ENCODE measurements around the gene GMDS.

GMDS gene

GRCh38 chr6:1716868-1717267 is 528.5 kb downstream of the GMDS start:
- DNase-seq, result no peak

GRCh38 chr6:1716396-1716795 is 529.0 kb downstream of the GMDS start:
- DNase-seq, result no peak

- no peak for DNase-seq
Measured at GRCh38 chr6:1715336-1715735, 530.1 kb downstream of the GMDS start.

GRCh38 chr6:1714654-1715053 is 530.8 kb downstream of the GMDS start:
- no peak for DNase-seq

- no peak for DNase-seq
Measured at GRCh38 chr6:1713016-1713600, 532.3 kb downstream of the GMDS start.

GRCh38 chr6:1712451-1712850 is 533.0 kb downstream of the GMDS start:
- DNase-seq, result no peak

GRCh38 chr6:1711136-1711535 is 534.3 kb downstream of the GMDS start:
- no peak for DNase-seq

- no peak for DNase-seq
Measured at GRCh38 chr6:1709234-1709641, 536.2 kb downstream of the GMDS start.

GRCh38 chr6:1708820-1709219 is 536.6 kb downstream of the GMDS start:
- no peak for DNase-seq

GRCh38 chr6:1708122-1708521 is 537.3 kb downstream of the GMDS start:
- DNase-seq, result no peak

GRCh38 chr6:1705630-1706029 is 539.8 kb downstream of the GMDS start:
- DNase-seq, result no peak

- DNase-seq, result no peak
Measured at GRCh38 chr6:1705183-1705582, 540.2 kb downstream of the GMDS start.

- DNase-seq, result no peak
Measured at GRCh38 chr6:1704711-1705110, 540.7 kb downstream of the GMDS start.

- no peak for DNase-seq
Measured at GRCh38 chr6:1703923-1704322, 541.5 kb downstream of the GMDS start.

- DNase-seq, result no peak
Measured at GRCh38 chr6:1703091-1703855, 542.1 kb downstream of the GMDS start.

- DNase-seq, result no peak
Measured at GRCh38 chr6:1702580-1703051, 542.8 kb downstream of the GMDS start.

- DNase-seq, result no peak
Measured at GRCh38 chr6:1701668-1702353, 543.6 kb downstream of the GMDS start.

GRCh38 chr6:1700278-1700967 is 545.0 kb downstream of the GMDS start:
- no peak for DNase-seq

GRCh38 chr6:1698527-1698926 is 546.9 kb downstream of the GMDS start:
- no peak for DNase-seq

GRCh38 chr6:1697688-1698351 is 547.6 kb downstream of the GMDS start:
- DNase-seq, result no peak

GRCh38 chr6:1696463-1696850 is 548.9 kb downstream of the GMDS start:
- DNase-seq, result no peak

Data from nucleus accumbens (tissue), 56 donors.